Kidney (tissue), 14 donors: Measurements from ENCODE around the gene BBOX1. TPM values are rescaled to one million over a fixed set of nuclear protein-coding genes. Genes with fewer than 3 reads are reported as not detected.
"Not testable (repeated sequence)": the region's sequence is repeated elsewhere in the genome, so short reads cannot be mapped to it uniquely, and the experiment has no call there.

Source experiments
- DNase-seq, 5 donors: peaks; one replicate each; pipeline ENCODE4 v3.0.0-alpha.2; 2013 to 2020
- FAIRE-seq: peaks from 2 replicates; lab custom pipeline; 2012; peaks lifted over from hg19 to GRCh38; lab: Jason Lieb, UNC
- H3K27ac ChIP-seq, 2 donors: one replicate each; pipeline ENCODE4 v1.7.0; 2013; ENCODE audit warnings: low read depth in 2 of 2, low read length in 2 of 2, inconsistent platforms in 1 of 2
- H3K27me3 ChIP-seq: one replicate; pipeline ENCODE4 v1.7.1; 2013; ENCODE audit warnings: low read length, inconsistent platforms; ENCODE audit not compliant: control insufficient read depth, insufficient read depth
- H3K36me3 ChIP-seq, 3 donors: one replicate each; pipeline versions ENCODE4 v1.7.0 to v1.7.1; 2013; ENCODE audit warnings: low read length in 3 of 3, control low read depth in 1 of 3, inconsistent platforms in 1 of 3; ENCODE audit not compliant: insufficient read depth in 3 of 3, control insufficient read depth in 2 of 3
- H3K4me1 ChIP-seq, 3 donors: one replicate each; pipeline versions ENCODE4 v1.7.0 to v1.7.1; 2013; ENCODE audit warnings: low read length in 3 of 3, inconsistent platforms in 1 of 3, low read depth in 1 of 3; ENCODE audit not compliant: control insufficient read depth in 2 of 3, insufficient read depth in 2 of 3
- H3K4me3 ChIP-seq, 3 donors: one replicate each; pipeline versions ENCODE4 v1.7.0 to v1.8.1; 2013; ENCODE audit warnings: low read length in 3 of 3, control low read depth in 1 of 3, inconsistent platforms in 1 of 3
- H3K9ac ChIP-seq, 3 donors: one replicate each; pipeline versions ENCODE4 v1.7.0 to v1.7.1; 2013; ENCODE audit warnings: low read length in 3 of 3, control low read depth in 1 of 3, inconsistent platforms in 1 of 3
- H3K9me3 ChIP-seq, 3 donors: one replicate each; pipeline versions ENCODE4 v1.7.0 to v1.7.1; 2013; ENCODE audit warnings: low read length in 3 of 3, control low read depth in 1 of 3, inconsistent platforms in 1 of 3; ENCODE audit not compliant: control insufficient read depth in 2 of 3, insufficient read depth in 1 of 3
- CTCF ChIP-seq: IDR thresholded peaks from 3 replicates; pipeline ENCODE4 v1.5.1; 2012; ENCODE audit warnings: mild to moderate bottlenecking, moderate library complexity, borderline replicate concordance; ENCODE audit not compliant: insufficient read depth; ENCODE audit errors: extremely low read depth
- intact Hi-C: fragments of 100-400 bp; cut with DNase I; formaldehyde crosslinking; loops from one replicate; pipeline ENCODE4 v1.11.1; 2022
- polyA plus RNA-seq: library from polyadenylated mRNA; stranded (reverse); fragments of 350-450 nt; fragmentation: Illumina TruSeq; extraction: RNeasy Lipid Tissue Mini Kit (QIAGEN cat#74804); gene quantifications from one replicate; pipeline ENCODE4 v1.2.3, GENCODE V29; 2014; ENCODE audit warnings: low read depth, low replicate concordance; ENCODE audit not compliant: insufficient read depth
- total RNA-seq: library from RNA; stranded (reverse); fragmentation: NEBNext Ultra II Directional; extraction: Animal tissue kit (Norgen Biotek cat#: 25700); gene quantifications from one replicate; pipeline ENCODE4 v1.2.1, GENCODE V29; 2021
- donor health status: control.
- donor health status: control.
- donor health status: control.
- donor health status: control.
- donor health status: control.
- donor health status: DM: yes; HTN: yes; CAD: no.
- donor health status: Normal renal cell carcinoma (clear cell type).

Gene BBOX1
- total and polyA plus RNA-seq, 2 donors from 2014 or later: 159 to 414 TPM

GRCh38 chr11:27085605-27086004 lies 45.0 kb downstream of the BBOX1 start:
- DNase-seq (peak in 2 of 5 donors; percentile 21 to 35), FAIRE-seq (no peak)
- Histone ChIP-seq H3K4me3 (no peak overlapping the region), H3K27me3 (no peaks in the 10 kb centered on the region), H3K9ac (no peak overlapping the region), H3K27ac (peak overlapping the region in 1 of 2 donors; percentile 1), H3K9me3 (no peaks in the 10 kb centered on the region), H3K4me1 (peaks cover 0 to 37% (median 2%) of the 10 kb centered on the region in 3 donors), H3K36me3 (peaks cover 0 to 4% (median 0%) of the 10 kb centered on the region in 3 donors)
- no peak for TF ChIP-seq CTCF
- intact Hi-C loops: no loop called here

- H3K36me3 ChIP-seq: peaks cover 0 to 4% (median 0%) of the 10 kb centered on the region in 3 donors
- FAIRE-seq (no peak), DNase-seq (no peak)
- no peaks in the 10 kb centered on the region for H3K27me3 ChIP-seq
- H3K9ac ChIP-seq: no peak overlapping the region
- H3K9me3 ChIP-seq: no peaks in the 10 kb centered on the region
- H3K4me3 ChIP-seq: no peak overlapping the region
- H3K4me1 ChIP-seq: peaks cover 0 to 50% (median 6%) of the 10 kb centered on the region in 3 donors
- no peak overlapping the region for H3K27ac ChIP-seq
- intact Hi-C loops: no loop called here
- TF ChIP-seq CTCF: no peak
Observed at GRCh38 chr11:27087432-27087831, 46.8 kb downstream of the BBOX1 start.

- TF ChIP-seq CTCF: no peak
- peaks cover 0 to 4% (median 0%) of the 10 kb centered on the region in 3 donors for H3K36me3 ChIP-seq
- H3K27ac ChIP-seq: peak overlapping the region in 1 of 2 donors; percentile 49
- H3K27me3 ChIP-seq: no peaks in the 10 kb centered on the region
- FAIRE-seq (peak; percentile 89), DNase-seq (peak in 2 of 5 donors; percentile 21 to 35)
- peaks cover 0 to 43% (median 6%) of the 10 kb centered on the region in 3 donors for H3K4me1 ChIP-seq
- H3K9me3 ChIP-seq: no peaks in the 10 kb centered on the region
- no peak overlapping the region for H3K9ac ChIP-seq
- intact Hi-C loops: no loop called here
- H3K4me3 ChIP-seq: no peak overlapping the region
Observed at GRCh38 chr11:27088353-27088752, 47.7 kb downstream of the BBOX1 start.

- FAIRE-seq: no peak
- Histone ChIP-seq H3K9ac (no peak overlapping the region), H3K4me1 (peaks cover 0 to 34% (median 4%) of the 10 kb centered on the region in 3 donors), H3K36me3 (peaks cover 0 to 9% (median 0%) of the 10 kb centered on the region in 3 donors), H3K9me3 (no peaks in the 10 kb centered on the region), H3K27me3 (no peaks in the 10 kb centered on the region), H3K27ac (peak overlapping the region in 1 of 2 donors; percentile 1), H3K4me3 (no peak overlapping the region)
- no peak for DNase-seq
- intact Hi-C loops: no loop called here
- no peak for TF ChIP-seq CTCF
Observed at GRCh38 chr11:27089746-27090145, 49.1 kb downstream of the BBOX1 start.

- H3K9ac ChIP-seq, FAIRE-seq, H3K4me3 ChIP-seq, H3K27me3 ChIP-seq, H3K9me3 ChIP-seq, DNase-seq, intact Hi-C loops: not testable (repeated sequence)
- H3K4me1 ChIP-seq: peaks cover 0 to 28% (median 4%) of the 10 kb centered on the region in 3 donors
- H3K36me3 ChIP-seq: peaks cover 0 to 10% (median 0%) of the 10 kb centered on the region in 3 donors
- H3K27ac ChIP-seq: peak overlapping the region in 1 of 2 donors; percentile 19
Observed at GRCh38 chr11:27090357-27090948, 49.8 kb downstream of the BBOX1 start.
